DLD1 (cell line): ENCODE results near the gene TARM1.

Experiments used
- in situ Hi-C: cut with HindIII; loops from 2 replicates; pipeline ENCODE4 v1.10.0; 2017; ENCODE audit warnings: low sequenced_read_pairs

The TARM1 gene

GRCh38 chr19:54036542-54036941 lies 44.6 kb downstream of the TARM1 start:
- in situ Hi-C loops, result loop anchor here (25.0 kb wide), 2 partner anchors 99 to 174 kb away; partner anchors contain the start of gene MYADM

GRCh38 chr19:54035215-54036178 lies 45.7 kb downstream of the TARM1 start:
- in situ Hi-C loops, result loop anchor here (25.0 kb wide), 2 partner anchors 98 to 173 kb away; partner anchors contain the start of gene MYADM

- in situ Hi-C loops, result loop anchor here (25.0 kb wide), 2 partner anchors 94 to 169 kb away; partner anchors contain the start of gene MYADM
Observed at GRCh38 chr19:54030895-54031586, 50.1 kb downstream of the TARM1 start.

GRCh38 chr19:54029930-54030490 lies 51.2 kb downstream of the TARM1 start:
- in situ Hi-C loops, result loop anchor here (25.0 kb wide), 2 partner anchors 93 to 168 kb away; partner anchors contain the start of gene MYADM

GRCh38 chr19:54029301-54029700 lies 51.9 kb downstream of the TARM1 start:
- in situ Hi-C loops, result loop anchor here (25.0 kb wide), 2 partner anchors 92 to 167 kb away; partner anchors contain the start of gene MYADM

GRCh38 chr19:54026656-54027055 lies 54.5 kb downstream of the TARM1 start:
- in situ Hi-C loops, result loop anchor here (25.0 kb wide), 2 partner anchors 89 to 164 kb away; partner anchors contain the start of gene MYADM

GRCh38 chr19:54024660-54025059 lies 56.5 kb downstream of the TARM1 start:
- in situ Hi-C loops, result loop anchor here (25.0 kb wide), 2 partner anchors 87 to 162 kb away; partner anchors contain the start of gene MYADM

GRCh38 chr19:54023191-54023590 lies 58.0 kb downstream of the TARM1 start:
- in situ Hi-C loops, result no loop called here

GRCh38 chr19:54021932-54022331 lies 59.2 kb downstream of the TARM1 start:
- in situ Hi-C loops, result no loop called here

- in situ Hi-C loops, result no loop called here
Observed at GRCh38 chr19:54021363-54021762, 59.8 kb downstream of the TARM1 start.
